IPS-15b (cell line): ENCODE measurements around the gene SPG21.

Source experiments
- H3K27me3 ChIP-seq: one replicate; pipeline ENCODE4 v1.6.1; 2013; ENCODE audit warnings: low read length; ENCODE audit not compliant: control insufficient read depth, insufficient read depth
- H3K36me3 ChIP-seq: one replicate; pipeline ENCODE4 v1.6.1; 2013; ENCODE audit warnings: low read length; ENCODE audit not compliant: control insufficient read depth, insufficient read depth
- H3K4me1 ChIP-seq: one replicate; pipeline ENCODE4 v1.6.1; 2013; ENCODE audit warnings: mild to moderate bottlenecking, low read length; ENCODE audit not compliant: control insufficient read depth, insufficient read depth
- H3K4me3 ChIP-seq: one replicate; pipeline ENCODE4 v1.5.1; 2013; ENCODE audit warnings: low read depth, low read length
- H3K9ac ChIP-seq: one replicate; pipeline ENCODE4 v1.6.1; 2013; ENCODE audit warnings: low read depth, mild to moderate bottlenecking, low read length
- H3K9me3 ChIP-seq: one replicate; pipeline ENCODE4 v1.6.1; 2013; ENCODE audit warnings: mild to moderate bottlenecking, low read length; ENCODE audit not compliant: control insufficient read depth, insufficient read depth

The SPG21 gene, protein sequence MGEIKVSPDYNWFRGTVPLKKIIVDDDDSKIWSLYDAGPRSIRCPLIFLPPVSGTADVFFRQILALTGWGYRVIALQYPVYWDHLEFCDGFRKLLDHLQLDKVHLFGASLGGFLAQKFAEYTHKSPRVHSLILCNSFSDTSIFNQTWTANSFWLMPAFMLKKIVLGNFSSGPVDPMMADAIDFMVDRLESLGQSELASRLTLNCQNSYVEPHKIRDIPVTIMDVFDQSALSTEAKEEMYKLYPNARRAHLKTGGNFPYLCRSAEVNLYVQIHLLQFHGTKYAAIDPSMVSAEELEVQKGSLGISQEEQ

DNA sequence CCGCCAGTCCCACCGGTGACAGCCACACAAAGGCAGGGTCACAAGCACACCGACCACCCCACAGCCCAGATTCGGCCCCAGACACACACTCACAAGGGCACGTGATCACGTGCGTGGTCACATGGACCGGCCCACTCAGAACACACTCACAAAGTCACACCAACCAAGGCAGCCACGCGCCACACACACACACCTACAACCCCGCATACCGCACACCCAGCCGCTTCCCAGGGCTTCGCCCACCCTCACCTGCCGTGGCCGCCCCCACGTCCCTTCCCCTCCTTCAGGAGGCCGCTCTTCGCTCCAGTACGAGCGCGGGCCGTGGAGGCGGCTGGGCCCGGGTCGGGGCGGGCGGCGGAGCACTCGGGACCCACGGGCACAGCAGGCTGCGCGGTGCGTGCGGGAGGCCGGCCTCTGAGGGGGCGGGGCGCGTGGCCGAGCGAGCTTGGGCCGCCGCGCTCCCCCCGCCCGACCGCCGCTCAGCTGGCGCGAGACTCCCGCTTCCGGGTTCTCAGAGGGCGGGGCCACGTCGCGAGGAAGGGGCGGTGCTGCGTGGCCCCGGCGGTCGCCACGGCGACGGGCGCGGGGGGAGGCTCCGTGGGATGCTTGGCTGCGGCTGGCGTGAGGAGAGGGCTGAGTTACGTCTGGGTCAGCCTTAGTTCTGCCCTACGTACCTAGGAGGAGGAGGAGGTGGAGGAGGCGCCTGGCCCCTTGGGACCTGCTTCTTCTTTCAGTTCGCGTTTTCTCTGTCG, at the start of gene SPG21:
Gene SPG21 (minus strand): TSS at position 499 of the 752 bp plus-strand sequence. CDS start 6,345 bp downstream, outside the sequence.
- no peaks in the 10 kb centered on the region for H3K27me3 ChIP-seq
- H3K4me3 ChIP-seq = peak within 1 kb of the TSS; percentile 96
- H3K4me1 ChIP-seq = peaks cover 2% of the 10 kb centered on the region
- H3K9ac ChIP-seq = peak within 1 kb of the TSS; percentile 94
- H3K36me3 ChIP-seq = no peaks in the 10 kb centered on the region
- no peaks in the 10 kb centered on the region for H3K9me3 ChIP-seq

DNA sequence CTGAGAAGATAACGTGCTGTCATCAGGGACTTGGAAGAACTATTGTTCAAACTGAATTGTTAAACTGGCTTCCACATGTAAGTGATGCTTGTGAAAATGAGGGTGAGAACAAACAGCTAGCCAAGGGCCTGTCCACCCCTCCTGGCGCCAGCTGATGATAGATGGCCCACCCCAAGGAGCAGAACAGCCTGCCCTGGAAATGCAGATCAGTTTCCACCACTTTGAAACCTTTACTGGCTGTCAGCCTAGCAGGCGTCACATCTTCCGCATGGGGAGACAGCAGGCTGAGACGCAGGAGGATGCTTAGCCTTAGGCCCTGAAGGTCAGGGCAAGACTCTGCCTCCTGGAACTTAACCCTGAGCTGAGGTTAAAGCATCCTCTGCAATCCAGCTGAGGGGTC, 49.1 kb upstream of the SPG21 start:
- Histone ChIP-seq H3K9ac (no peak overlapping the region), H3K9me3 (no peaks in the 10 kb centered on the region), H3K36me3 (no peaks in the 10 kb centered on the region), H3K4me3 (no peak overlapping the region), H3K27me3 (no peaks in the 10 kb centered on the region), H3K4me1 (no peaks in the 10 kb centered on the region)

DNA sequence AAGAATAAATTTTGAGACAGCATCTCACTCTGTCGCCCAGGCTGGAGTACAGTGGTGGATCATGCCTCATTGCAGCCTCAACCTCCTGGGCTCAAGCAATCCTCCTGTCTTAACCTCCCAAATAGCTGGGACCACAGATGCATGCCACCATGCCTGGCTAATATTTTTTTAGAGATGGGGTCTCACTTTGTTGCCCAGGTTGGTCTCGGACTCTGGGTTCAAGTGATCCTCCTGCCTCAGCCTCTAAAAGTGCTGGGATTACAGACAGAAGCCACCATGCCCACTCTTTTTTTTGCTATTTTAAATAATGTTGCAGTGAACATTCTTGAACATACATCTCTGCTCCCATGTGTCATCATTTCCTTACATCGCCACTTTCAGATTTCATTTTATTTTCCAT, 48.7 kb upstream of the SPG21 start:
- no peaks in the 10 kb centered on the region for H3K4me1 ChIP-seq
- H3K4me3 ChIP-seq = no peak overlapping the region
- no peaks in the 10 kb centered on the region for H3K27me3 ChIP-seq
- H3K9ac ChIP-seq = no peak overlapping the region
- no peaks in the 10 kb centered on the region for H3K9me3 ChIP-seq
- H3K36me3 ChIP-seq = no peaks in the 10 kb centered on the region

DNA sequence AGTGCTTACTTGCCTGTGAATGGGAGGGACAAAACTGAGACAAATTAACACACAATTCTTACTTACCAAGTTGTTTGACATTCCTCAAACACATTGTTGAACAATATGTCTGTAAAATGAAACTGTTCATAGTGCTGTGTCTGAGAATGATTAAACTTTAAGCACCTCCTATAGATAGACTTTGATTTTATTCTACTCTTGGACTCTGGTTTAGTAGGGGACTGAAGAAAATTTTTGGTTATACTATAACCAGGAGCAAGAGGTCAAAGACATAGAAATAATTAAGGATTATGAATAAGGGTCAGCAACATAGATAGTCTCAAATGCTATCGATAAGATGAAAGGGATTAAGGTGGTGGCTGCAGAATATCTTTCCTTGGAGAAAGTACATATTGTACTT, 47.6 kb upstream of the SPG21 start:
- no peaks in the 10 kb centered on the region for H3K36me3 ChIP-seq
- H3K9ac ChIP-seq = no peak overlapping the region
- no peaks in the 10 kb centered on the region for H3K4me1 ChIP-seq
- no peaks in the 10 kb centered on the region for H3K27me3 ChIP-seq
- H3K4me3 ChIP-seq = no peak overlapping the region
- no peaks in the 10 kb centered on the region for H3K9me3 ChIP-seq

DNA sequence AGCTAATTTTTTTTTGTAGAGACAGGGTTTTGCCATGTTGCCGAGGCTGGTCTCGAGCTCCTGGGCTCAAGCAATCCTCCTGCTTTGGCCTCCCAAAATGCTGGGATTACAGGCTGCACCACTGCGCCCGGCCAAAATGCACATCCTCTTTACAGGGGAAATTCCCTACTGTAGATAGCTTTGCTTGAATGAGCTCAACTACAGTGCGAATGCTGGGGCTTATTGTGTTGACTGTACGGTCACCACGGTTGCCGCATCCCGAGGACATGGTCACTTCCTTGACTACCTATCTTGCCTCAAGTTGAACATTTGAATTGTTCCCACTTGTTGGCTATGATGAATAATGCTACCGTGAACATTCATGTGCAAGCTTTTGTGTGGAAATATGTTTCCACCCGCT, 45.0 kb upstream of the SPG21 start:
- H3K4me1 ChIP-seq = no peaks in the 10 kb centered on the region
- H3K9me3 ChIP-seq = no peaks in the 10 kb centered on the region
- H3K4me3 ChIP-seq = no peak overlapping the region
- H3K27me3 ChIP-seq = peaks cover 2% of the 10 kb centered on the region
- H3K9ac ChIP-seq = no peak overlapping the region
- no peaks in the 10 kb centered on the region for H3K36me3 ChIP-seq

DNA sequence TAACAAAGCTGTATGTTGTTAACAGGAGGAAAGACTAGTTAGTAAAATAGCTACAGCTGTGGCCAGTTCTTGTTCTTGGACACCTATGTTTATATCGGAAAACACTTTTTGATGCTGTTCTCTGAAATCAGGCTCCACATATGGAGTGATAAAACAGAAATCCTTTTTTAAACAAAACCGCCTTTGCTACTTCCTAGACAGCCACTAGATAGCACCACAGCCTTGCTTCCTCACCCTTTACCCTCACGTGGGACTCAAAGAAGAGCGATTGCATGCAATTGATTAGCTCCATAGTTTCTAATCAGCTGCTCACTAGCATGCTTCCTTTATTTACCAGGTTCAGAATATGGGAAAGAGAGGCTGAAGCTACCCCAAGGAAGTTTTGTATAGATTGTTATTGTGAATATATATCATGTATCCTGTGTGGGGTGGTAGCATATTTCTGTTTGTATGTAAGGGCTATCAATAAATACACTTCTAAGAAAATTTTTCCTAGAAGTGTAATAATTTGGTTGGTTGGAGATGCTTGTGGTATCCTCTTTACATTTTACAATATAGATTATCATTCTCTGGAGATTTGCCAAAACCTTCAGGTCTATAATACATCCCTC, 44.0 kb upstream of the SPG21 start:
- peaks cover 2% of the 10 kb centered on the region for H3K27me3 ChIP-seq
- no peak overlapping the region for H3K9ac ChIP-seq
- no peaks in the 10 kb centered on the region for H3K36me3 ChIP-seq
- no peak overlapping the region for H3K4me3 ChIP-seq
- no peaks in the 10 kb centered on the region for H3K9me3 ChIP-seq
- H3K4me1 ChIP-seq = no peaks in the 10 kb centered on the region

DNA sequence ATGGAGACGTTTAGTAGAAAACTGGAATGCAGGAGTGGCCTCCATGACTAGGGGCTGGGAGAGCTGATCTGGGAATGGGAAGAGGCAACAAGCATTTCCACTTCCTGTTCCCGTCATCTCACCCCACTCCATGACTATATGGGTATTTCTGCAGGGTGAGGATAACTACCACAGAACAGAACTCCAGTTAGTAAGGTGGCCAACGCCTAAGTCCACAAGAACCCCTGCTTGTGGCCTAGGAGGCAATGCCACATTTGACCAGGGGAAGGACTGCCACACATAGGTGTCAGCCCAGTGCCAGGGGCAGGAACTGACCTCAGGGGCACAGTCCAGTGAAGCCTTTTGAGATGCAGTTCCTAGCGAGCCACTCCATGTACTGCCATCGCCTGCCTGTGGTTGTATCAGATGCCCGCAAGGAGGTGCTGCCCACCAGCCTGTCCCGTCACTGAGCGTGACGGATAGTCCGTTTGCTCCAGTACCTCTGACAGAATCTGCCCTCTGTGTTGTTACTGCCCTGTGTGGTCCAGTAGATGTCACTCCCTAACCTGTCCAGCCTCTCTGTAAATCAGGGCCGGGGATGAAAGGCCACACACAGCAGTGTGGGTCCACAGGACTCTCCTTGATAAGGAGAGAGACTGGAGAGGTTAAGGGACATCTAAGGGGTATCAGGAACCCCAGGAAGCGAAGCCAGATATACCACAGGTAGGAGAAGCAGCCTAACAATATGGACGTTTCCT, 43.3 kb upstream of the SPG21 start:
- Histone ChIP-seq H3K9ac (no peak overlapping the region), H3K36me3 (no peaks in the 10 kb centered on the region), H3K4me1 (no peaks in the 10 kb centered on the region), H3K9me3 (no peaks in the 10 kb centered on the region), H3K4me3 (no peak overlapping the region), H3K27me3 (peaks cover 2% of the 10 kb centered on the region)

DNA sequence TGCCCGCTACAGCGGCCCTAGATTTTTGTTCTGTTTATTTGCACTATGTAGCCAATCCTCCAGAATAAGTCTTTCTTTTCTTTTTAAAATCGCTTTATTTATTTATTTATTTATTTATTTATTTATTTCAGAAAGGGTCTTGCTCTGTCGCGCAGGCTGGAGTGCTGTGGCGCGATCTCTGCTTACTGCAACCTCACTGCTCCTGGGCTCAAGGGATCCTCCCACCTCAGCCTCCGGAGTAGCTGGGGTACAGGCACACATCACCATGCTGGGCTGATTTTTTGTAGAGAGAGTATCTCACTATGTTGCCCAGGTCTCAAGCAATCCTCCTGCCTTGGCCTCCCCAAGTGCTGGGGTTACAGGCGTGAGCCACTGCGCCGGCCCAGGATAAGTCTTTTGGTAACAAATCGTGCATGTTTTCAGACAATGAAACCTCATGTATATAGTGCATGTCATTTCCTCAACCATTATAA, 40.1 kb upstream of the SPG21 start:
- Histone ChIP-seq H3K36me3 (no peaks in the 10 kb centered on the region), H3K9ac (no peak overlapping the region), H3K9me3 (no peaks in the 10 kb centered on the region), H3K27me3 (peaks cover 2% of the 10 kb centered on the region), H3K4me3 (peak overlapping the region; percentile 91), H3K4me1 (no peaks in the 10 kb centered on the region)

DNA sequence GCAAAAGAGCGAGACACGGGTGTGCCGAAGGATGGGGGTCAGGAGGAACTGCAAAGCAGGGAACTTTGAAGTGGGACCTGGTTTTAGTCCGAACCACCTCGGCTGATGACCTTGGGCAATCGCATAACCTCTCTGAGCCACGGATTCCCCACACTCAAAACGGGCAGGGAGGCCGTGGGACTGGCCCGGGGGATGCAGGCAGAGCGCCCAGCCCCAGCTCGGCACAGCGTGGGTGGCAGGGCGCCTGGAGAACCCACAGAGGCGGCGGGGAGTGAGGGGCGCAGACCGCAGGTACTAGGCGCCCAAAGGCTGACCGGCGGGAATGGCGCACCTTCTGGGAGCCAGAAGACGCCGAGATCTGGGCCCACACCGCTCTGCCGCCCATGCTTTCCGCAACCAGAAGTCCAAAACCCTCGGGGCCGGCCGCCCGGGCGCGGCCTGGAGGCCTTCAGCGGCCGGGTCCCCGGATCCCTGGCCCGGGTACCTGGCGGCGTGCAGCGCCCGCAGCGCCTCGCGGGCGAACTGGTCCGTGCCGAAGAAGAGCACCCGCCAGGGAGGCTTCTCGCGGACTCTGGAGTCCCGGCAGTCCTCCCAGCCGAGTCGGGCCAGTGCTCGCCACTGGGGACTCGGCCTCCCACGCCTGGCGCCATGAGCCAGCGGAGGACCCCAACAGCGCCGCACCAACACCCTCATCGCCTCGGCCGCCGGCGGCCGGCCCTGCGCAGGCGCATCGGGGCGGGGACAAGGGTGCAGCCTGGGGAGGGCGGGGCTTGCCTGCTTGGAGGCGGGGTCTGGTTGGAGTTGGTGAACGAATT, 39.4 kb upstream of the SPG21 start, which contains the start of gene MTFMT:
Gene MTFMT (minus strand): TSS at position 719 of the 815 bp plus-strand sequence. CDS start 26 bp downstream, at position 693.
- no peaks in the 10 kb centered on the region for H3K4me1 ChIP-seq
- peaks cover 2% of the 10 kb centered on the region for H3K27me3 ChIP-seq
- H3K4me3 ChIP-seq = peak within 1 kb of the TSS; percentile 91
- H3K9me3 ChIP-seq = no peaks in the 10 kb centered on the region
- H3K9ac ChIP-seq = peak within 1 kb of the TSS; percentile 87
- H3K36me3 ChIP-seq = no peaks in the 10 kb centered on the region

DNA sequence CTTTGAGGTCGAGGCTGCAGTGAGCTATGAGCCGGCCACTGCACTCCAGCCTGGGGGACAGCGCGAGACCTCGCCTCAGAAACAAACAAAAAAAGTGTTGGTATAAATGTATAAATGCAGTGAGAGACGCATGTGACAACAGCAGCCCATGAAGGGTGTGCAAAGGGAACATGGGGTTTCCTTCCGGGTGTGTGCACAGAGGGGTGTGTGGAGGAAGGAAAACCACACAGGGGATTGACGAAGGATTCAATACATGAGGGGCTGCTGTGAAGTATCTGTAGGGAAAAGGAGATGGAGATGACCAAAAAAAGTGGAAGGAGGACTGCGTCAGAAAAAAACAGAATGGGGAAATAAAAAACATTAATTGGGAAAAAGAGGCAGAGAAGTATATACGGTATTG, 38.6 kb upstream of the SPG21 start:
- Histone ChIP-seq H3K4me1 (no peaks in the 10 kb centered on the region), H3K9me3 (no peaks in the 10 kb centered on the region), H3K9ac (no peak overlapping the region), H3K36me3 (no peaks in the 10 kb centered on the region), H3K4me3 (peak overlapping the region; percentile 91), H3K27me3 (peaks cover 2% of the 10 kb centered on the region)

DNA sequence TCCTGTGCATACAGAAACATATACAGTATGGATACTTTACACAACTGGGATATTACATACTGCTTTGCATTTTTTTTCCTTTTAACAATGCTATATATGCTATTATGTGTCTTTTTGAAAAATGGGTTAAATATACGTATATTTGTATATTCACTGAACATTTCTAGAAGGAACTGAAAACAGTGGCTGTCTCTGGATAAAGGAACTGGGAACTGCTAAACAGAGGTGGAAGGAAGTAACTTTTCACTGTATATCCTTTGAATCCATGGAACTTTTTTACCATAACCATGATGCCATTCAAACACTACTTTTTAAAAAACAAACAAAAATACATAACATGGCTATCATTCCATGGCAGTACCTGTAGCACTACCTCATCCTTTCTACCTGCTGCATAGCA, 37.9 kb upstream of the SPG21 start:
- Histone ChIP-seq H3K9ac (no peak overlapping the region), H3K4me3 (no peak overlapping the region), H3K36me3 (no peaks in the 10 kb centered on the region), H3K4me1 (no peaks in the 10 kb centered on the region), H3K27me3 (peaks cover 2% of the 10 kb centered on the region), H3K9me3 (no peaks in the 10 kb centered on the region)
